Panc1 (cell line): ENCODE measurements around the gene EHD1.

Source experiments
- POLR2AphosphoS5 ChIP-seq: IDR thresholded peaks from 2 replicates; pipeline ENCODE4 v1.6.1; 2012; ENCODE audit warnings: mild to moderate bottlenecking, low read depth, low read length, moderate library complexity
- TF ChIP-seq, protein P1 (sequence below): fragments of 450-650 bp; IDR thresholded peaks from 2 replicates; pipeline ENCODE4 v1.5.1; 2017; ENCODE audit warnings: mild to moderate bottlenecking

DNA sequence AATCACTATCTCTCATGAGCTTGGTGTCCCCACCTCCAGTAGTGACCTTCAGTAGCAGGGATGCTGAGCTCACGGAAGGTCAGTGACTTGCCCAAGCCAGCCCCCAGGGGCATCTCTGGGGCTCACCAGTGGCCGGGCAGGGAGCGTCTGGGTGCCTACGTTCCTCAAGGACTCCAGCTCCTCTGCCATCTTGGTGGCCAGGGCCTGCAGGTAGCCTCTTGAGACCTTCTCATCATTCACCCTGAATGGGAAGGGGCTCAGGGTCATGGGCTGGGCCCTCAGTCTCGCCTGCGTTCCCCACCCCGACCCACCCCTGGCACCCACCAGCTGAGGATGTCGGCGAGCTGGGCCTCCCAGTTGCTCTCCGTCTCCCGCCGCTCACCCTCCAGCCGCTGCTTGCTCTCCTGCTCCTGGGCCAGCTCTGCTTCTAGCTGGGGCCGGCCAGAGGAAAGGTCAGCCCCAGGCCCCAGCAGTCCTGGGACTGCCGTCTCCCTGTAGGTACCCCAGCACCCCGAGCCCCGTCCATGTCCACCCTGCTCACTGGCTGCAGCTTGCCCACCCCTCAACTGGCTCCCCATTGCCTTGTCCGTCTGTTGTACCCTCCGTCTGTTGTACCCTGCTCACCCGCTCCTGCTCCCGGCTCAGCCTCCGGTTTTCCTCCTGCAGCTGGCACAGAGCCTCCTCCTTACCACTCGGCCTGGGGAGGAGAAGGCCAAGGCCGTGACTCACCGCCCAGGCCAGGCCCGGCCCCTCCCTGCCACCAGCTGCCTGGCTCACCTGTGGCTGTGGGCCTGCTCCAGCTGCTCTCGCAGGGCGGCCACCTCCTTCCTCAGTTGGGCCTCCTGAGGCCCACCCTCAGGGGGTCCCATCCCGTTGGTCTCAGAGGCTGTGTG, 43.5 kb downstream of the EHD1 start:
- TF ChIP-seq, protein P1, sequence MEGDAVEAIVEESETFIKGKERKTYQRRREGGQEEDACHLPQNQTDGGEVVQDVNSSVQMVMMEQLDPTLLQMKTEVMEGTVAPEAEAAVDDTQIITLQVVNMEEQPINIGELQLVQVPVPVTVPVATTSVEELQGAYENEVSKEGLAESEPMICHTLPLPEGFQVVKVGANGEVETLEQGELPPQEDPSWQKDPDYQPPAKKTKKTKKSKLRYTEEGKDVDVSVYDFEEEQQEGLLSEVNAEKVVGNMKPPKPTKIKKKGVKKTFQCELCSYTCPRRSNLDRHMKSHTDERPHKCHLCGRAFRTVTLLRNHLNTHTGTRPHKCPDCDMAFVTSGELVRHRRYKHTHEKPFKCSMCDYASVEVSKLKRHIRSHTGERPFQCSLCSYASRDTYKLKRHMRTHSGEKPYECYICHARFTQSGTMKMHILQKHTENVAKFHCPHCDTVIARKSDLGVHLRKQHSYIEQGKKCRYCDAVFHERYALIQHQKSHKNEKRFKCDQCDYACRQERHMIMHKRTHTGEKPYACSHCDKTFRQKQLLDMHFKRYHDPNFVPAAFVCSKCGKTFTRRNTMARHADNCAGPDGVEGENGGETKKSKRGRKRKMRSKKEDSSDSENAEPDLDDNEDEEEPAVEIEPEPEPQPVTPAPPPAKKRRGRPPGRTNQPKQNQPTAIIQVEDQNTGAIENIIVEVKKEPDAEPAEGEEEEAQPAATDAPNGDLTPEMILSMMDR, result no peak
- TF ChIP-seq POLR2AphosphoS5, result no peak
